SK-N-MC (cell line): ENCODE data around the gene MLKL.

Experiments used
- DNase-seq: peaks from one replicate; pipeline ENCODE4 v3.0.0-alpha.2; 2011; ENCODE audit warnings: low read depth, low spot score
- H3K27ac ChIP-seq: fragments of 200-600 bp; sonication (generic); 2 replicates; pipeline ENCODE4 v1.5.1; 2016; ENCODE audit warnings: mixed run types
- H3K36me3 ChIP-seq: fragments of 200-600 bp; sonication (generic); 2 replicates; pipeline ENCODE4 v1.6.1; 2017; ENCODE audit warnings: antibody characterized with exemption, low read length, mixed read lengths; ENCODE audit not compliant: insufficient read depth
- H3K4me3 ChIP-seq: fragments of 200-600 bp; sonication (generic); 2 replicates; pipeline ENCODE4 v1.5.1; 2016
- H3K9ac ChIP-seq: fragments of 200-600 bp; sonication (generic); 2 replicates; pipeline ENCODE4 v1.8.0; 2017; ENCODE audit warnings: mixed run types, mixed read lengths; ENCODE audit not compliant: insufficient read length
- H3K9me3 ChIP-seq: fragments of 200-600 bp; sonication (generic); 2 replicates; pipeline ENCODE4 v1.6.1; 2017; ENCODE audit warnings: low read depth, mild to moderate bottlenecking, antibody characterized with exemption, low read length, moderate library complexity, mixed read lengths
- EZH2 ChIP-seq: fragments of 200-600 bp; sonication (generic); IDR thresholded peaks from one replicate; pipeline ENCODE4 v1.6.1; 2017; ENCODE audit warnings: antibody characterized with exemption
- FOXP2 ChIP-seq: optimal IDR thresholded peaks from 2 replicates; pipeline ENCODE3; 2011; ENCODE audit warnings: mild to moderate bottlenecking, moderate library complexity; ENCODE audit not compliant: insufficient read depth; ENCODE audit errors: extremely low read length, control extremely low read depth
- POLR2AphosphoS5 ChIP-seq: IDR thresholded peaks from 2 replicates; pipeline ENCODE4 v1.6.1; 2012; ENCODE audit warnings: mild to moderate bottlenecking, low read depth, low read length, borderline replicate concordance

MLKL gene

DNA sequence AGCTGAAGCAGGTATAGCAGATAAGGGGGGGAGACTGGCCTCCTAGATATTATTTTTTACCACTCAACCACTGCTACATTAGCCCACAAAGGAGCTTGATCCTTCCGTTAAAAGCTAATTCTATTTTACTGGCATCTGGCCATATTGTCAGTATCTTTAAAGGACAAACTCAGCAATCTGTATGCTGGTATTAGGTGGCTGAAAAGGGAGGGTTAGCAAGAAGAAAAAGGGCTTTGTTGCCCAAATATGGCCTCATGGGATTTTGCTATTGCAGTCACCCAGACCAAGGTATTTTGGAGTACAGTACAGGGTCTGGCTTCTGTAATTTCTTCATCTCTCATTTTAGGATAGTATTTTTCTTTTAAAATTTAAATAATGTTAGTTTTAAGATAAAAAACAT is 48.4 kb downstream of the MLKL start:
- Histone ChIP-seq H3K9me3 (no peaks in the 10 kb centered on the region), H3K4me3 (no peak overlapping the region), H3K36me3 (peaks cover 45% of the 10 kb centered on the region), H3K9ac (no peak overlapping the region), H3K27ac (peak overlapping the region; percentile 80)
- no peak for DNase-seq
- TF ChIP-seq EZH2 (no peak), POLR2AphosphoS5 (no peak), FOXP2 (no peak)

DNA sequence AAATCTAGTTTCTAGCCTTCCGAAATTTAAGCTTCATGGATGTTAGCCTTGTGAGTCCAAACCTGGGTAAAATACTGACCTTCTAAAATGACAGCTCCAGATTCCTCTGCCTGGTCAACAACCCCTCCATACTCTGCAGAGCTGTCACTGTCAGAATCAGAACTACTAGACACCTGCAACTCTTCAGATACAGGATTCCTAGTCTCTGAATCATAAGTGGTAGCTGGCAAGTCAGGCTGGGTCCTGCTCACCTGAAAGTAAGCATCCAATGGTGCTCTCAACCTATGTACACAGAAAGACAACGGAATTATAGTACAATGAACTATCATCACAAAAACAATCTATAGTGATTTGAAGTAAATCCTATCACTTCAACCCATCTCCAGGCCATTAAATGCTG is 48.8 kb downstream of the MLKL start:
- peak overlapping the region; percentile 80 for H3K27ac ChIP-seq
- H3K9ac ChIP-seq, result no peak overlapping the region
- TF ChIP-seq POLR2AphosphoS5 (no peak), FOXP2 (no peak), EZH2 (no peak)
- H3K9me3 ChIP-seq, result no peaks in the 10 kb centered on the region
- H3K4me3 ChIP-seq, result no peak overlapping the region
- DNase-seq, result no peak
- H3K36me3 ChIP-seq, result peaks cover 40% of the 10 kb centered on the region

DNA sequence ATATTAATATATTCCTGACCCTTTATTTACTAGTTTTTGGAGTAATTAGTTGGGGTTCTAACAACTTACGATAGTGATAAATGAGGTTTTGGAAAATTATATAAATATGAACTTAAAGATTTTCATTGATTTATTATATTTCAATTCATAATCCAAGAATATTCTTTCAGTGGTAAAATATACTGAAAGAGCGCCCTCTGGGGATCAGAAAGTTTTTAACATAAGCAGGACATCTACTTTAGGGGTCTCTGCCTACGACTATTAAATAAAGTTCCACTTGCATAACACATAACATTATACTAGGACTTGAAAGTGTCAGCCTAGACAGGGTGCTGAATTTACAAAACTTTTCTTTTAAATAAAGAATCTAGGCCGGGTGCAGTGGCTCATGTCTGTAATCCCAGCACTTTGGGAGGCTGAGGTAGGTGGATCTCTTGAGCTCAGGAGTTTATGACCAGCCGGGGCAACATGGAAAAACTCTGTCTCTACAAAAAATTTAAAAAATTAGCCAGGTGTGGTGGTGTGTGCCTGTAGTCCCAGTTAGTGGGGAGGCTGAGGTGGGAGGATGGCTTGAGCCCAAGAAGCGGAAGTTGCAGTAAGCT is 49.6 kb downstream of the MLKL start:
- H3K36me3 ChIP-seq, result peaks cover 35% of the 10 kb centered on the region

GRCh38 chr16:74649839-74650504 is 50.7 kb downstream of the MLKL start:
- peaks cover 40% of the 10 kb centered on the region for H3K36me3 ChIP-seq
- DNase-seq, result no peak
- no peak overlapping the region for H3K9ac ChIP-seq
- no peak overlapping the region for H3K4me3 ChIP-seq
- TF ChIP-seq POLR2AphosphoS5 (no peak), EZH2 (no peak), FOXP2 (no peak)
- H3K9me3 ChIP-seq, result no peaks in the 10 kb centered on the region
- peak overlapping the region; percentile 71 for H3K27ac ChIP-seq

More for the DNA sequence above, 49.6 kb downstream of the MLKL start:
- DNase-seq, result no peak
- H3K4me3 ChIP-seq, result no peak overlapping the region
- TF ChIP-seq EZH2, result no peak
- TF ChIP-seq FOXP2, result no peak
- TF ChIP-seq POLR2AphosphoS5, result no peak
- no peaks in the 10 kb centered on the region for H3K9me3 ChIP-seq
- H3K27ac ChIP-seq, result peak overlapping the region; percentile 80
- H3K9ac ChIP-seq, result no peak overlapping the region

GRCh38 chr16:74641969-74642368 is 58.7 kb downstream of the MLKL start:
- H3K9ac ChIP-seq, result no peak overlapping the region
- no peak overlapping the region for H3K27ac ChIP-seq
- no peak overlapping the region for H3K4me3 ChIP-seq
- TF ChIP-seq EZH2, result no peak
- no peak for TF ChIP-seq FOXP2
- no peak for TF ChIP-seq POLR2AphosphoS5
- H3K36me3 ChIP-seq, result peaks cover 53% of the 10 kb centered on the region
- no peaks in the 10 kb centered on the region for H3K9me3 ChIP-seq
- no peak for DNase-seq

GRCh38 chr16:74637742-74638453 is 62.8 kb downstream of the MLKL start:
- TF ChIP-seq POLR2AphosphoS5 (no peak), FOXP2 (no peak), EZH2 (no peak)
- H3K9ac ChIP-seq, result no peak overlapping the region
- no peaks in the 10 kb centered on the region for H3K9me3 ChIP-seq
- DNase-seq, result no peak
- H3K27ac ChIP-seq, result 0 out of 2 replicates have a peak overlapping the region, but pooled peaks have one; percentile 1
- H3K36me3 ChIP-seq, result peaks cover 55% of the 10 kb centered on the region
- no peak overlapping the region for H3K4me3 ChIP-seq

DNA sequence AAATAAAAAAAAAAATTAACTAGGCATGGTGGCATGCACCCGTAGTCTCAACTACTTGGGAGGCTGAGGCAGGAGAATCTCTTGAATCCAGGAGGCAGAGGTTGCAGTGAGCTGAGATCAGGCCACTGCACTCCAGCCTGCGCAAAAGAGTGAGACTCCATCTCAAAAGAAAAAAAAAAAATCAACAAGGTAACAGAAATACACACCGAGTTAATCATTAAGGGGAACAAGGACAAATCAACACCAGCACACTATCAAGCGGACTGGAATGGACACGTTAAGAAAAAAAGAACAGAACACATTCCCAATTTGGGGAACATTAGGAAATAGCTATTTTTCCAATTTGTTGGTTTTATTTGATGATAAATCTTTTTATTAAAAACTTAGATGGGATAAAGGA is 65.4 kb downstream of the MLKL start:
- no peak for DNase-seq
- Histone ChIP-seq H3K9ac (no peak overlapping the region), H3K27ac (no peak overlapping the region), H3K4me3 (no peak overlapping the region), H3K36me3 (peaks cover 66% of the 10 kb centered on the region), H3K9me3 (no peaks in the 10 kb centered on the region)
- no peak for TF ChIP-seq FOXP2
- no peak for TF ChIP-seq POLR2AphosphoS5
- no peak for TF ChIP-seq EZH2

GRCh38 chr16:74633686-74634085 is 67.0 kb downstream of the MLKL start:
- H3K36me3 ChIP-seq, result peaks cover 71% of the 10 kb centered on the region
- no peak overlapping the region for H3K27ac ChIP-seq
- H3K4me3 ChIP-seq, result no peak overlapping the region
- no peak for TF ChIP-seq FOXP2
- no peak for TF ChIP-seq EZH2
- TF ChIP-seq POLR2AphosphoS5, result no peak
- no peak for DNase-seq
- no peak overlapping the region for H3K9ac ChIP-seq
- H3K9me3 ChIP-seq, result no peaks in the 10 kb centered on the region
